ENCODE data around the gene NPTX1.
"Not testable (repeated sequence)": the region's sequence is repeated elsewhere in the genome, so short reads cannot be mapped to it uniquely, and the experiment has no call there.

The NPTX1 gene, protein sequence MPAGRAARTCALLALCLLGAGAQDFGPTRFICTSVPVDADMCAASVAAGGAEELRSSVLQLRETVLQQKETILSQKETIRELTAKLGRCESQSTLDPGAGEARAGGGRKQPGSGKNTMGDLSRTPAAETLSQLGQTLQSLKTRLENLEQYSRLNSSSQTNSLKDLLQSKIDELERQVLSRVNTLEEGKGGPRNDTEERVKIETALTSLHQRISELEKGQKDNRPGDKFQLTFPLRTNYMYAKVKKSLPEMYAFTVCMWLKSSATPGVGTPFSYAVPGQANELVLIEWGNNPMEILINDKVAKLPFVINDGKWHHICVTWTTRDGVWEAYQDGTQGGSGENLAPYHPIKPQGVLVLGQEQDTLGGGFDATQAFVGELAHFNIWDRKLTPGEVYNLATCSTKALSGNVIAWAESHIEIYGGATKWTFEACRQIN

DNA sequence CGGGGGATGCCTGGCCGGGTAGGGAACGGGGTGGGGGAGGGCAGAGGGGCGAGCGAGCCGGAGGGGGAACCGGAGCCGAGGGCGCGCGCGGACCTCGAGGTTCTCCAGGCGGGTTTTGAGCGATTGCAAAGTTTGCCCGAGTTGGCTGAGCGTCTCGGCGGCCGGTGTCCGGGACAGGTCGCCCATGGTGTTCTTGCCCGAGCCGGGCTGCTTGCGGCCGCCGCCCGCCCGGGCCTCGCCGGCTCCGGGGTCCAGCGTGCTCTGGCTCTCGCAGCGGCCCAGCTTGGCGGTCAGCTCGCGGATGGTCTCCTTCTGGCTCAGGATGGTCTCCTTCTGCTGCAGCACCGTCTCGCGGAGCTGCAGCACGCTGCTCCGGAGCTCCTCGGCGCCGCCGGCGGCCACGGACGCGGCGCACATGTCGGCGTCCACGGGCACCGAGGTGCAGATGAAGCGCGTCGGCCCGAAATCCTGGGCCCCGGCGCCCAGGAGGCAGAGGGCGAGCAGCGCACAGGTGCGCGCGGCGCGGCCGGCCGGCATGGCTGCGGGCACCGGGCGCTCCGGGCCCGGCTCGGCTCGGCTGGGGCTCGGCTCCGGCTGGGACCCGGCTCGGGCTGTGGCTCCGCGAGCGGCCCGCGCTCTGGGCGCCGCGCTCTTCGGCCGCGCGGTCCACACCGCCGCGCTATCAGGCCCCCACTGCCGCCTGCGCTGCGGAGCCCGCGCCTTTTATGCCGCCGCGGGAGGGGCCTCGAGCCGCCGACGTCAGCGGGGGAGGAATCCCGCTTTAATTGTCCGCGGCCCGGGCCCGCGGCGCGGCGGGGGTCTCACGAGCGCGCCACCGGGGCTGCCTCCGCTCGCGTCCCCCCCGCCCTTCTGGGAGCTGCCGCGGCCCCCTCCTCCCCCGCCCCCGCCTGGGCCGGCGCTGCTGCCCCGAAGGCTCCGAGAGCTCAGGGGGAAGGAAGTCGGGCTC is at the start of gene NPTX1:
Gene NPTX1, minus strand, starts transcription at position 698 of the 967 bp plus-strand sequence. Its CDS starts 161 bp downstream, at position 537.
- no peak for DNase-seq (ENCODE audit: low spot score)

DNA sequence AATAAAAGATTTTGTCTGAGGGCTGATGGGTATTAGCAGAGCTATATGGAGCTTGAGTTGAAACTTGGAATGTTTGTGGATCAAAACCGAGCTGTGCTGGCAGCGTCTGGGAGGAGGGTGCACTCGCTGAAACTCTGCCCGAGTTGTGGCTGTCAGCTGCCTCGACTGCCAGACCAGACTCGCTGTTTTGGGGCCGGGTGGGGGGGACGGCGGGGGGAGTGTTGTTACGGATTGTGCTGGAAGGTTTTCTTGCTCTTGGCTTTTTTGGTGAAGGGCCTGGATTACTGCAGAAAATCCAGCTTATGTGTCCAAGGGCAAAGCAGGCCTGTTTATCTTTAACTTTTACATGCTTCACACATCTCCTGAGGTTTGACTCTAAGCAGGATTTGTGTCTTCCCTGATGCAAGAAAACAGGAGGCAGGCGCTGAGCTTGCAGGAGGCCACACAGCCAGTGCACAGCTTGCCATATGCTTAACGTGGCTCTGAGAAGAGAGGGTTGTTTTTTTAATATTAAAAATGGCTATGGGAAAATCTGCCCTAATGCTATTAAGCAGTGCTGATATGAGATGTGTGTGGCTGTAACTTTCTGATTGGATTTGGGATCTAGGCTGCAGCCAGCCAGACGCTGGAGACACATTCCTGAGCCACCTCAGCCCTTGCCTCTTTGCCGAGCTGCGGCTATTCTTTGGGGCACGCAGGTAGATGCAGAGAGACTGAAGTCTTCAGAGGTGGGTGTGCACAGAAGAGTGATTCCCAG is 47.7 kb upstream of the NPTX1 start:
- no peak for DNase-seq (ENCODE audit: low spot score)

DNA sequence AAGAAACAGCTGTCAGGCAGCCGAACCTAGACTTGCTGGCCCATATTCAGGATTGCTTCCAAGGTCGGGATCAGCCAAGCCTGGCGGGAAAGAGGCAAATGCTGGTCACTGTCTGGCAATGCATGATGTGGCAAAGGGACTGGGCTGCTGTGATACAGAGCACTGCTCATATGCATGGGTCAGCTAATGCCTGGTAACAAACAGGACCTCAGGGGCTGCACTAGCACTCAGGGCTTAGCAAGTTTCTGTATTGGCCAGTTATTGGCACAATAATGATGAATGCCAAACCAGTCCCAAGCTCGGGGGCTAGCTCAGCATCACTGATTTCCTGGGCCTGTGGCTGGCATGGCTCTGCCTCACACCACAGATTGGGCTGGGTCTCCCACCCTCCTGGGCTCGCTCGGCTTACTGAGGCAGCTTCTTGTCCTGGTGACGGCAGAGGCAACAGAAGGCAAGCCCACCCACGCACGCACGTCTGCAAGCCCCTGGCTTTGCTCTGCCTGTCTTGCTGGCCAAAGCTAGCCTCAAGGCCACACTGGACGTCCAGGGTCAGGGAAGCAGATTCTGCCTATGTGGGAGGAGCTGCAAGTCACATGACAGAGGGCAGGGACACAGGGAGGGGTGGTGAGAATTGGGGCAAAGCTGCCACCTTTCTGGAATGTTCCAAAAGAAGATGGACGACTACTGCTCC is 46.8 kb upstream of the NPTX1 start:
- DNase-seq (ENCODE audit: low spot score), result no peak

DNA sequence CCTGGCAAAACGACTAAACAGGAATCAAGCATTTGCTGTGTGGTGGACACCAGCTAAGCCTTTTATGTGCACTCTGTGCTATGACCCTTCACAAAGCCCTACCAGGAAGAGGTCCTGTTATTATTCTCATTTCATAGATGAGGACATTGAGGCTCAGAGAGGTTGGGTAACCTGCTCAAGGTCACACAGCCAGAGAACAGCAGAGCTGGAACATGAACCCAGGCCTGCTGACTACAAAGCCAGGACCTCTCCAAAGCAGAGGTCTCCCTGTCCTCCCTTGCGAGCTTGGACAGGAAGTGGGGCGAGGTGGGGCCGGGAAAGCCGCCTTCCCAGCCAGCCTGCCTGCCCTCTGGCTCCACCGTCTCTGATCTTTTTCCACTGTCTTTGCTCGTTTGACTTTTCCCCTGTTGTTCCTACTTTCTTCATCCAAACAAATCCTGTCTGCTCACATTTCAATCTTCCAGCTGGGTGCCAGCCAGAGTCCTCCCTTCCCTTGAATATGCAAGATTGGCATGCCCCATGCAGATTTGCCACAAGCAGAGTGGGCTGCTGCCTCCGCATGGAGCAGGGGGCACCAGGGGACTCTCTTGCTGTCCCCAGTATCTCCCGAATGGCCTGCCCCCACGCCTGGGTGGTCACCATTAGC is 44.5 kb upstream of the NPTX1 start:
- no peak for DNase-seq (ENCODE audit: low spot score)

DNA sequence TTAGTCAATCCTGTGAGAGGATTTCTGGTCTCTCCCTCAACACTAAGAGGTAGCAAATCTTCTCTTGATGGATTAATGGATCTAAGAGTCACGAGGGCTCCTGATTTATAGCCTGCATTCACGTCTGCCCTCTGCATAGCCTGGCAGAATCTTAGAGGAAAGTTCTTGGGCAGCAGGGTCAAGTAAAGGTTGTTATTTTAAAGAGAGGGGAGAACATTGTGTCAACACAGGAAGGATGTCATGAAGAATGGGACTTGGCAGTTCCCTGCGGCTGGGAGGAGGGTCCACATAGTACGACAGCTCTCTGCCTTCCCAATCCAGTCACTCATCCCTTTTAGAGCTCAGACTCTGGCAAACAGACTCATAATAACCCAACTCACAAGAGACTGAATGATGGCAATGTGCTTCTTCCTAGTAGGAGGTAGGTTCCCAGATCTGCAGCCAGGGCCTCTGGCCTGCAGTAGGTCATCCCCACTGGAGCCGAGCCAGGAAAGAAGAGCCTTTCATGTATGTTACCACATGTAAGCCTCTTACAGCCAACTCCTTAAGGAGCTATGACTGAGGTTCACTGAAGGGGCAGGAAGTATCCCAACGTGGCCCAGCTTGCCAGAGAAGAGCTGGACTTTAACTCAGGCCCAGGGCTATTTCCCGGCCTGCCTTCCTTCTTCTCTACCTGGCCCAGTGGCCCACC is 42.8 kb upstream of the NPTX1 start:
- no peak for DNase-seq (ENCODE audit: low spot score)

DNA sequence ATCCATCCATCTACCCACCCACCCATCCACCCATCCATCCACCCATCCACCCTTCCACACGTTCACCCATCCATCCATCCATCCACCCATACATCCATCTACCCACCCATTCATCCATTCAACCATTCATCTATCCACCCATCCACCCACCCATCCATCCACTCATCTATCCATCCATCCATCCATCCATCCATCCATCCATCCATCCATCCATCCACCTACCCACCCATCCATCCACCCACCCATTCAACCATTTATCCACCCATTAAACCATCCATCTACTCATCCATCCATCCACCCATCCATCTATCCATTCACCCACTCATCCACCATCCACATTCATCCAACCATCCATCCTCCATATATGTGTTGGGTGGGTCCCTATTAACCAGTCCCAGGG is 42.0 kb upstream of the NPTX1 start:
- no peak for DNase-seq (ENCODE audit: low spot score)

DNA sequence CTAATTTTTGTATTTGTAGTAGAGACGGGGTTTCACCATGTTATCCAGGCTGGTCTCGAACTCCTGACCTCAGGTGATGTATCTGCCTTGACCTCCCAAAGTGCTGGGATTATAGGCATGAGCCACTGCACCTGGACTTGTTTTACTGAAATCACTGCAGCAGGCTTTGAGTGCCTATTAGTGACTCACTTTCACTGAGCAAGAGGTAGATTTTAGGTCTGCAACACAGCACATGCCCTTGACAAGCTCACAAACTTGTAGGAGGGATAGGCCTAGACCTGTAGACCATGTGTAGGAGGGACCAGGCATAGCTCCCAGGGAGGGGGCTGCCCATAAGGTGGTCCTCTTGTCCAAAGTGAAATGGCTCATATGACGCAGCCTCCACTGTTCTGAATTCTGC is 41.2 kb upstream of the NPTX1 start:
- DNase-seq (ENCODE audit: low spot score), result no peak

DNA sequence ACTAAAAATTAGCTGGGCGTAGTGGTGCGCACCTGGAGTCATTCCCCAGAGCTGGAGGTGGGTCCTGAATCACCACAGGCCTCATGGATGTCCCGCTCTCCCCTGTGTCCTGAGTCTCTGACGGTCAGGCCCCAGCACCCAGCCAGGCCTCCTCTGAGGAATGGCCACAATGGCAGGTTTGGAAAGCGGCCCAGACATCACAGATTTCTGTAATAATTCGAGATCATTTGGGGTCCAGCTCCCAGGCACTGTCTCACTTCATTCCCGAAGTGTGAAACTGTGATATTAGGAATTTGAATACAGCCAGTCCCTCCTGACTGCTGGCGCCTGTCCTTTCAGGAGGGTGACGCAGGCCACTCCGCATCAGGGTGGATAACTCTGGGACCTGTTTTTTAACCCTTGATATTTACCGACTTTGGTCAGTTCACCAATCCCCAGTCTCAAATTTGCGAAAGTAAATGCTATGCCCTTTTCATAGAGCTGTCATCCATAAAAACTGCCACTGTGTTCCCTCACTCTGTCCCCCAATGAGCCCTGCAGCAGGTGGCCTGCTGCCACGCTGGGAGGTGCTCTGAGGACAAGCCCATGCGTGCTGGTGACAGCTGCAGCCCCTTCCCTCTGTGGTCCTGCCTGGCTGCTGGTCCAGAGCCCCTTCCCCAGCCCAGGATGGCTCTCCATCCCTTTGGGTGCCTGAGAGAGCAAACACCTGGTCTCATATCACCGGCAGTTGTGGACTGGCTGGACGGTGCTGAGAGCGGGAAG is 39.9 kb upstream of the NPTX1 start:
- DNase-seq (ENCODE audit: low spot score), result no peak

DNA sequence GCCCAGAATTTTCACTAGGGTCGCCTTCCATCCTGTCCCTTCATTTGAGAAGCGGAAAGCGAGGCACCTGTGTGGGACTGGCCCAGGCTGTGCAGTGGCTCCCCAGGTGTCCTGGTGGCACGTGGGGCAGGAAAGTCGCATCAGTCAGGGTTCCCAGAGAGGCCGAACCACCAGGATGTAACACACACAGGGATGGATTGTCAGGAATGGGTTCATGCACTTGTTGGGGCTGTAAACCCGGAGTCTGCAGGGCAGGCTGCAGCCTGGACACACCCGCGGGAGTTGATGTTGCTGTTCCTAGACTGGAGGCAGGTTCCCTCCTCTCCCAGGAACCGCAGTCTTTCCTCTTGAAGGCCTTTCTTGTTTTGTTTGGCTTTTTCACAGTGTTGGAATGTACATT is 37.5 kb upstream of the NPTX1 start:
- no peak for DNase-seq (ENCODE audit: low spot score)

DNA sequence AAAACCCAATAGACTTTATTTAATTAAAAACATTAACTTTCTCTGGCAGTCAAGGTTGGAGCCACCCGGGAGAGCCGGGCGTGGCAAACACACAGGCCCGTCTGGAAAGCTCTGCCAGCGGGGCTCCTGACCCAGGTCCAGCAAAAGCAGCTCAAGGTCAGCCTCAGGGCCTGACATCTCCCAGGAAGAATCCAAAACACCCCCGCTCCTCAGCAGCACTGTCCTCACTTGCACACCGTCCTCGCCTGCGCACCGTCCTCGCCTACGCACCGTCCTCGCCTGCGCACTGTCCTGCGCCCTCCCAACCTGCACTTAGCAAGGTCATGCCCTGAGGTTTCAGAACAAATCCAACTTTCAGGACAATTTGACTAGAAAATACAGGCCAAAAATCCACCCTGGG is 36.8 kb upstream of the NPTX1 start:
- DNase-seq (ENCODE audit: low spot score), result no peak

DNA sequence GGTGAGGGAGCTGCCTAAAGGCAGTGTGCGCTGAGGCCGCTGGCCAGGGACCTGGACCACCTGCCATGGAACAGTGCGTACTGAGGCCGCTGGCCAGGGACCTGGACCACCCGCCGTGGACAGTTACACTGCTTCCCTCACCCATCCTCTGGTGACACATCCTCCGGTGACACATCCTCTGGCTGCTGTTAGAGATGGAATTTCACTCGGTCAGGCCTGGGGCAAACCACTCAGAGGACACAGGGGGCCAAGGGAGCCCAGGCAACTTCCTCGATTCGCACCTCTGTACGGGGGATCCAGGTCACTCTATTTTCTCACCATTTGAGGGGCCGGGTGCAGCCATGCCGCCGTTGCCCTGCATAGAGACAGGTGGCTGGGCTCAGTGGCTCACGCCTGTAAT is 35.8 kb upstream of the NPTX1 start:
- DNase-seq (ENCODE audit: low spot score), result no peak

DNA sequence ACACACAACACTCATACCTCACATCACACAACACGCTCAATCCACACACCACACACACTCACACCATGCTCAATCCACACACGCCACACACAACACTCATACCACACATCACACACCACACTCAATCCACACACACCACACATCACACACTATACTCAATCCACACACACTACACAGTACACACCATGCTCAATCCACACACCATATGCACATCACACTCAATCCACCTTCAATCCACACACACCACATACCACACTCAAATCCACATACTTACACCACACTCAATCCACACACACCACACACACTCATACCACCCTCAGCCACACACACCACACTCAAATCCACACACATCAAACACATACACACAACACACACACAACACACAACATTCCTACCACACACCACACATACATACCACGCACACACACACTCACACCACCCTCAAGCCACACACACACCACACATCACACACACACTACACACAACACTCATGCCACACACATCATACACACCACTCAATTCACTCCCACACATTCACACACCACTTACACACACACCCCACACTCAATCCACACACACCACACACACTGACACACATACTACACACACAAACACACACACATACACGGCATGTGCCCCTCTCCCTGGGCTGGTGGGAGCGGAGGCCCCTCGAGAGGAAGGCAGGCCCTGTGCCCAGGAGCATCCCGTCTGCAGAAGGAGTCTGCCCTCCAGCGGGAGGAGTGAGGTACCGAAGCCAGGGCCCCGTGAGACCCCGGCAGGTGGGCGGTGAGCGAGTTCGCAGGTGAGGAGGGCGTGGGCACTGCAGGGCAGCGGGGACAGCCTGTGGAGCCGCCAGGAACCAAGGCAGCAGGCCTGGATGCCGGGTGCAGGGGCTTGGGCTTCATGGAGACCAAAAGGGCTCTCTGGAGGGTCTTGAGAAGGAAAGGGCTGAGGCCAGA is 35.1 kb upstream of the NPTX1 start:
- no peak for DNase-seq (ENCODE audit: low spot score)

DNA sequence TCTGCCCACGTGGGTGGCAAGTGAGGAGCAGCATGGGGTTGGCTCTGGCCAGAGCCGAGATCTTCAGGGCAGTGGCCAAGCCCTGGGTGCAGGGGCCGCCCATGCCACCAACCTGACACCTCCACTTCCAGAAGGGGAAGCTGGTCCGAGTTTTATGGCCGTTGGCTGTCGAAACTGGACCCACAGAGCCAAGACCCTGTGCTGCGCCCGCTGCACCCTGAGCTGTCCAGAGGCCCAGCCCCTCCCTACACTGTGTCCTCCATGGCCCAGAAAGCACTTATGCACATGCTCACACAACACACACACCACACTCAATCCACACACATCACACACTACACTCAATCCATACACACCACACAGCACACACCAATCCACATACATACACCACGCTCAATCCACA is 34.4 kb upstream of the NPTX1 start:
- no peak for DNase-seq (ENCODE audit: low spot score)

DNA sequence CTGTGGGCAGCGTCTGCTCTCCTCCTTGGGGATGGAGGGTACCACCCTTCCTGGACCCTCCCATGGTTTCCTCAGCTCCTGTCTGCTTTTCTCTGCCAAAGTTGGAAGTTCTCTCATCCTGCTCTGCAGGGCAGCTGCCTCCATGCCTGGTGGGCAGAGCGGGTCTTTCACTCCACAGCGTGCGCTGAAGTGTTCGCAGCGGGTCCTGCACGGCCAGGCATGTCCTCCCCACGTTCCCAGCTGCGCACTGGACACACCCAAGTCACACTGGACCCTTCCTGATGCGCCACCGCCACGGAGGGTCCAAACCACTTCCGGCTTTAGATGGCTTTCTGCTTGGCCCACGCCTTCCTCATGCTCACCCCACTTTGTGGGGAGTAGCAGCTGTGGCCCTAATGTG is 33.7 kb upstream of the NPTX1 start:
- DNase-seq (ENCODE audit: low spot score), result no peak

DNA sequence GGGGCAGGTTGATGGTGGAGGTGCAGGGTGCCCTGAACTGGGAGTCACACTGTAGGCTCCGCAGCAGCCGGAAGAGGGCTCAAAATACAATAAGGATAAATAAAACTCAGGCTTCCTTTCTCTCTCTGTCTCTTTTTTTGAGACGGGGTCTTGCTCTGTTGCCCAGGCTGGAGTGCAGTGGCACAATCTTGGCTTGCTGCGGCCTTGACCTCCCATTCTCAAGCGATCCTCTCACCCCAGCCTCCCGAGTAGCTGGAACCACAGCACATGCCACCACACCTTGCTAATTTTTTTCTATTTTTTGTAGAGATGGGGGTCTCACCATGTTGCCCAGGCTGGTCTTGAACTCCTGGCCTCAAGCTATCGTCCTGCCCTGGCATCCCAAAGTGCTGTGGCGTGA is 32.9 kb upstream of the NPTX1 start:
- no peak for DNase-seq (ENCODE audit: low spot score)

DNA sequence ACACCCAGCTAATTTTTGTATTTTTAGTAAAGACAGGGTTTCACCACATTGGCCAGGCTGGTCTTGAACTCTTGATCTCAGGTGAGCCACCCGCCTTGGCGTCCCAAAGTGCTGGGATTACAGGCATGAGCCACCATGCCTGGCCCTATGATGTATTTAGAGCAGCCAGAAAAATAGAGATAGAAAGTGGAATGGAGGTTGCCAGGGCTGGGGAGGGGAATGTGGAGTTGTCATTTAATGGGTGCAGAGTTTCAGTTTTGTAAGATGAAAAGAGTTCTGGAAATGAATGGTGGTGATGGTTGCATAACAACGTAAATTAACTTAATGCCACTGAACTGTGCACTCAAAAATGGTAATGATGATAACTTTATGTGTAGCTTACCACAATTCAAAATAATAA is 31.6 kb upstream of the NPTX1 start:
- no peak for DNase-seq (ENCODE audit: low spot score)

DNA sequence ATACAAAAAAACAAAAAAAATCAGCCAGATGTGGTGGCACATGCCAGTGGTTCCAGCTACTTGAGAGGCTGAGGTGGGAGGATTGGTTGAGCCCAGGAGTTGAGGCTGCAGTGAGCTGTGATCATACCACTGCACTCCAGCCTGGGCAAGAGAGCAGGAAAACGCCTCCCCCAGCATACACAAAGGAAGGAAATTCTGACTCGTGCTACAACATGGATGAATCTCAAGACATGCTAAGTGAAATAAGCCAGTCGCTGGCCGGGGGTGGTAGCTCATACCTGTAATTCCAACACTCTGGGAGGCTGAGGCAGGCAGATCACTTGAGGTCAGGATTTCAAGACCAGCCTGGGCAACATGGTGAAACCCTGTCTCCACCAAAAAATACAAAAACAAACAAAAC is 30.8 kb upstream of the NPTX1 start:
- DNase-seq (ENCODE audit: low spot score), result not testable (repeated sequence)

DNA sequence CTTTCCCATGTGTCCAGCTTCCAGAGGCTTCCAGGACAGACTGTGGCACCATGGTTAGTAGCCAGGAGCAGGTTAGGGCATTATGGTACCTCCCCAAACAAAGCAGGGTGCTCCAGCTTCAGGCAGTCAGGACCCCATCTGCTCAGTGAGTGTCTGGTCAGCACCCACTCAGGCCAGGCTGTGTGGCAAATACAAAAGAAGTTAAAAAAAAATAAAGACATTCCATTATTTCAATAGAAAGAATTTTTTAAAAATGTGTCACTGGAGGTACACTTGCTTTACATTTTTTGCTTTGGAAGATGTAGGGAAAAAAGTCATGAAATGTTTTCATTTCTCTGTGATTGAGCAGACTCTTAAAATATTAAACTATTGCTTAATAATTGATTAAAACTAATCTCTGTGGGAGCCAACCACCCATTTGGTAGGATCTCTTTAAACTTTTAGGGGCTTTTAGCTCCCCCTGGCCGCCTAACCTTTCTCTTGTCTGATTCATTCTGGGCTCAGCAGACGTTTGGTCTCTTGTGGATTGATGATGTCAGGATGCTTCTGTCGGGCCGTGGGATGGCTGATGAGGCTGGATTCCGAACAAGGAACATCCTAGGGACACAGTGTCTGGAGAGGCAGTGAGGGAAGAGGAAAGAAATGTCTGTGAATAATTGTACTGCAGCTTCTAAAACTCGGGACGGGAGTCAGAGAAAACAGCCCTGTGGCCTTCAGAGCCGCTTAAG is 28.4 kb upstream of the NPTX1 start:
- DNase-seq (ENCODE audit: low spot score), result no peak
